Measurements from ENCODE around the gene DPP10.

DPP10 gene

GRCh38 chr2:114843963-114844362 lies 401.5 kb downstream of the DPP10 start:
- TF ChIP-seq ZFX (IDR thresholded peaks at IDR 0.05; ENCODE audit: borderline replicate concordance) = no peak
- no peak for TF ChIP-seq CTCF (IDR thresholded peaks at IDR 0.05)
- H3K27ac ChIP-seq = no peak overlapping the region

GRCh38 chr2:114857196-114857595 lies 414.8 kb downstream of the DPP10 start:
- H3K27ac ChIP-seq = no peak overlapping the region
- no peak for TF ChIP-seq ZFX (IDR thresholded peaks at IDR 0.05; ENCODE audit: borderline replicate concordance)
- no peak for TF ChIP-seq CTCF (IDR thresholded peaks at IDR 0.05)

DNA sequence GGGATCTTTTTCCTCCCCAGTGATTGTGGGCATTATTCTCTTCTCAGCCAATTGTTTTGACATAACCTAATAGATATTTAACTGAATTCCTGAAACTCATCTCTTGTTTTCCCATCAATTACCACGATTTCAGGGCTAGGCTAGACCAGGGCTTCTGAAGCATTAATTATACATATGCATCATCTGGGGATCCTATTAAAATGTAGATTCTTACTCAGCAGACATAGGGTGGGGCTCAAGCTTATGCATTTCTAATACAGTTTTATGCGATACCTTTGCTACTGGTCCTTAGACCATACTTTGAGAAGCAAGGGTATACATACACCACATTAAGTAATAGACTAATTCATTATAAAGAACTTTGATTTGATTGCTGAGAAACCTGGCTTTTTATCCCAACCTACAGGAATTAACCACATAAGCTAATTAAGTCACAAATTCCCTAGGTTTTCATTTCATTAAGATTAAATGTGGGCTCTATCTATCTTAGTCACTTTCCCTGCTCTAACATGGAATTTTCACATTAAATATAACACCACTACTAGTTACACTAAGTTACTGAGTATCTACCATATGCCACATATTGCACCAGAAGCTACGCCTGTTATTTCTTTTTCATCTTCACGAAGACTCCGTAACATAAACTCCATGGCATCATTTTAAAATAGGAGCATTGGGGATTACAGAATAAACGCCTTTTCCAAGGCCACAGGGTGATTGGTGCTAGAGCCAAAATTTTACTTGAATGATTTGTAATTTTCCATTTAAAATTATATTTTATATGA lies 417.5 kb downstream of the DPP10 start:
- H3K27ac ChIP-seq = no peak overlapping the region
- no peak for TF ChIP-seq CTCF (IDR thresholded peaks at IDR 0.05)
- no peak for TF ChIP-seq ZFX (IDR thresholded peaks at IDR 0.05; ENCODE audit: borderline replicate concordance)

DNA sequence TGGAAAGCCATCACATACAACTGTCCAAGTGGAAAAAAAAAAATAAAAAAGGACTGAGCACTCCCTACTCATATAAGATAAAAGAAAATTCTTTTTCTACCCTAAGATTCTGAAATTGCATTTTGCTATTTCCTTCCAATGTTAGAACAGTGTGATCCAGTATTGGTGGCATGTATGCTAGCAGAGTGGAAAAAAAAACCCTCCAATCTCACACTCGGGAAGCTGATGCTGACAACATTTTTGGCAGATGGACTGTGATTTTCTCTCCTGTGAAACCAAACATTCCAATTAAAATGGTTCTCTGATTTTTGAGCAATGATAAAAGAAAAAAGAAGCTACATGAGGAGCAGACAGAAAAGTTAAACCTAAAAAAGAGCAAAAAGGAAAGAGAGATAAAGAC lies 419.8 kb downstream of the DPP10 start:
- TF ChIP-seq ZFX (IDR thresholded peaks at IDR 0.05; ENCODE audit: borderline replicate concordance) (no peak), CTCF (IDR thresholded peaks at IDR 0.05) (no peak)
- H3K27ac ChIP-seq = no peak overlapping the region

DNA sequence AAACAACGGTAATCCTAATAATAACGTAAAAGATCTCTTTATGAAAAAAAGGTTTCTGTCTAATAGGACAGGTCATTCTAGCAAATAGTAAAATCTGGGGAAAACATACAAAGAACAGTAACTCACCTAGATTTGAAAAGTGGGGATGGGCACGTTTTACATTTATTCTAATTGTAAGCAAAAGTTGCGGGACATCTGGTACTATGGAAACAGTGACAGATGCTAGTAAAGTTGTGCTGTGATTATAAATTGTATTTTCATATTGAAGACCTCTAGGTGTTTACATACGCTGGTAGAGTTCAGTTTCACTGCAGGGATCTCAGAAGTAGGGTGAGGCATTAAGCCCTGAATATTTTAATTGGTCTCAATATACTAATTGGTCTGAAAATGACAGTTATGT lies 422.5 kb downstream of the DPP10 start:
- H3K27ac ChIP-seq = no peak overlapping the region
- TF ChIP-seq CTCF (IDR thresholded peaks at IDR 0.05) = no peak
- TF ChIP-seq ZFX (IDR thresholded peaks at IDR 0.05; ENCODE audit: borderline replicate concordance) = no peak

DNA sequence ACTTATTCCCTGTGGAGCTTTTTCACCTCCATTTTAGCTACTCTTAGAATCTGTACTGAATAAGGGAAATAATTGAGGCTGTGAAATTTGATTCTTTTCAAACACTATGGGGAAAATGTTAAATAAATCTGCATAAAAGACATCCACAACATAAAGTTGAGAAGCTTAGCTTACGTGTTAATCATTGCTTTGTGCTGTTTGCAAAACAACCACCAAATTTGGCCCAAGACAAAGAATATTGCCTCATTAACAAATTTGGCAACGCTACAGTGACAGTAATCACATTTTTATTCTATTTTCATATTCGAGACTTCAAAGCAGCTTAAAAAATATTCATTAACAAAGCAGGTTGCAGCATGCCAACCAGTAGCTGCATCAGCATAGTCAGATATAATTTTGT lies 437.6 kb downstream of the DPP10 start:
- H3K27ac ChIP-seq = no peak overlapping the region
- TF ChIP-seq ZFX (IDR thresholded peaks at IDR 0.05; ENCODE audit: borderline replicate concordance) = no peak
- TF ChIP-seq CTCF (IDR thresholded peaks at IDR 0.05) = no peak

GRCh38 chr2:114919985-114920384 lies 477.5 kb downstream of the DPP10 start:
- TF ChIP-seq CTCF (IDR thresholded peaks at IDR 0.05) (no peak), ZFX (IDR thresholded peaks at IDR 0.05; ENCODE audit: borderline replicate concordance) (no peak)
- H3K27ac ChIP-seq = no peak overlapping the region

Measured in 22Rv1 (cell line).